Measurements from ENCODE around the gene AXIN1.

The AXIN1 gene

GRCh38 chr16:322476-323143 lies 29.9 kb downstream of the AXIN1 start:
- Histone ChIP-seq H3K27me3 (ENCODE audit: control insufficient read depth, insufficient read depth, low read length) (no peaks in the 10 kb centered on the region), H3K4me1 (ENCODE audit: control insufficient read depth, insufficient read depth, low read length) (peaks cover 23% of the 10 kb centered on the region), H3K9ac (ENCODE audit: low read length) (no peak overlapping the region), H3K4me3 (ENCODE audit: low read depth, low read length) (no peak overlapping the region), H3K36me3 (ENCODE audit: control insufficient read depth, insufficient read depth, low read length) (peaks cover 19% of the 10 kb centered on the region), H3K9me3 (ENCODE audit: control insufficient read depth, insufficient read depth, low read depth, low read length) (no peaks in the 10 kb centered on the region), H3K27ac (ENCODE audit: low read depth, low read length) (no peak overlapping the region)

GRCh38 chr16:321532-321931 lies 31.0 kb downstream of the AXIN1 start:
- Histone ChIP-seq H3K4me3 (ENCODE audit: low read depth, low read length) (no peak overlapping the region), H3K27ac (ENCODE audit: low read depth, low read length) (no peak overlapping the region), H3K27me3 (ENCODE audit: control insufficient read depth, insufficient read depth, low read length) (no peaks in the 10 kb centered on the region), H3K9me3 (ENCODE audit: control insufficient read depth, insufficient read depth, low read depth, low read length) (no peaks in the 10 kb centered on the region), H3K9ac (ENCODE audit: low read length) (no peak overlapping the region), H3K36me3 (ENCODE audit: control insufficient read depth, insufficient read depth, low read length) (peaks cover 24% of the 10 kb centered on the region), H3K4me1 (ENCODE audit: control insufficient read depth, insufficient read depth, low read length) (peaks cover 20% of the 10 kb centered on the region)

GRCh38 chr16:320206-320605 lies 32.3 kb downstream of the AXIN1 start:
- no peaks in the 10 kb centered on the region for H3K27me3 ChIP-seq (ENCODE audit: control insufficient read depth, insufficient read depth, low read length)
- H3K4me1 ChIP-seq (ENCODE audit: control insufficient read depth, insufficient read depth, low read length) = peaks cover 16% of the 10 kb centered on the region
- H3K27ac ChIP-seq (ENCODE audit: low read depth, low read length) = no peak overlapping the region
- H3K4me3 ChIP-seq (ENCODE audit: low read depth, low read length) = no peak overlapping the region
- no peaks in the 10 kb centered on the region for H3K9me3 ChIP-seq (ENCODE audit: control insufficient read depth, insufficient read depth, low read depth, low read length)
- no peak overlapping the region for H3K9ac ChIP-seq (ENCODE audit: low read length)
- peaks cover 24% of the 10 kb centered on the region for H3K36me3 ChIP-seq (ENCODE audit: control insufficient read depth, insufficient read depth, low read length)

- H3K27me3 ChIP-seq (ENCODE audit: control insufficient read depth, insufficient read depth, low read length) = no peaks in the 10 kb centered on the region
These were observed 33.9 kb downstream of the AXIN1 start for GRCh38 chr16:318628-319027.

GRCh38 chr16:317583-317982 lies 34.9 kb downstream of the AXIN1 start:
- Histone ChIP-seq H3K36me3 (ENCODE audit: control insufficient read depth, insufficient read depth, low read length) (peaks cover 50% of the 10 kb centered on the region), H3K9ac (ENCODE audit: low read length) (no peak overlapping the region), H3K27ac (ENCODE audit: low read depth, low read length) (no peak overlapping the region), H3K4me1 (ENCODE audit: control insufficient read depth, insufficient read depth, low read length) (peaks cover 8% of the 10 kb centered on the region; the same call in 1 of the 2 replicates), H3K4me3 (ENCODE audit: low read depth, low read length) (no peak overlapping the region), H3K27me3 (ENCODE audit: control insufficient read depth, insufficient read depth, low read length) (no peaks in the 10 kb centered on the region), H3K9me3 (ENCODE audit: control insufficient read depth, insufficient read depth, low read depth, low read length) (no peaks in the 10 kb centered on the region)

More at GRCh38 chr16:318628-319027, 33.9 kb downstream of the AXIN1 start:
- H3K9ac ChIP-seq (ENCODE audit: low read length) = no peak overlapping the region
- H3K4me1 ChIP-seq (ENCODE audit: control insufficient read depth, insufficient read depth, low read length) = peaks cover 8% of the 10 kb centered on the region; the same call in 1 of the 2 replicates
- peaks cover 39% of the 10 kb centered on the region for H3K36me3 ChIP-seq (ENCODE audit: control insufficient read depth, insufficient read depth, low read length)
- H3K27ac ChIP-seq (ENCODE audit: low read depth, low read length) = no peak overlapping the region; the same call in 1 of the 2 replicates
- H3K4me3 ChIP-seq (ENCODE audit: low read depth, low read length) = no peak overlapping the region
- no peaks in the 10 kb centered on the region for H3K9me3 ChIP-seq (ENCODE audit: control insufficient read depth, insufficient read depth, low read depth, low read length)

GRCh38 chr16:316741-317464 lies 35.6 kb downstream of the AXIN1 start:
- Histone ChIP-seq H3K4me3 (ENCODE audit: low read depth, low read length) (no peak overlapping the region), H3K9ac (ENCODE audit: low read length) (no peak overlapping the region), H3K27me3 (ENCODE audit: control insufficient read depth, insufficient read depth, low read length) (no peaks in the 10 kb centered on the region), H3K4me1 (ENCODE audit: control insufficient read depth, insufficient read depth, low read length) (peaks cover 8% of the 10 kb centered on the region; the same call in 1 of the 2 replicates), H3K9me3 (ENCODE audit: control insufficient read depth, insufficient read depth, low read depth, low read length) (no peaks in the 10 kb centered on the region), H3K36me3 (ENCODE audit: control insufficient read depth, insufficient read depth, low read length) (peaks cover 55% of the 10 kb centered on the region), H3K27ac (ENCODE audit: low read depth, low read length) (no peak overlapping the region)

- H3K27me3 ChIP-seq (ENCODE audit: control insufficient read depth, insufficient read depth, low read length) = no peaks in the 10 kb centered on the region
- no peak overlapping the region for H3K27ac ChIP-seq (ENCODE audit: low read depth, low read length)
- peaks cover 63% of the 10 kb centered on the region for H3K36me3 ChIP-seq (ENCODE audit: control insufficient read depth, insufficient read depth, low read length)
- H3K4me3 ChIP-seq (ENCODE audit: low read depth, low read length) = no peak overlapping the region
- H3K9me3 ChIP-seq (ENCODE audit: control insufficient read depth, insufficient read depth, low read depth, low read length) = no peaks in the 10 kb centered on the region
- no peak overlapping the region for H3K9ac ChIP-seq (ENCODE audit: low read length)
- H3K4me1 ChIP-seq (ENCODE audit: control insufficient read depth, insufficient read depth, low read length) = peaks cover 8% of the 10 kb centered on the region; the same call in 1 of the 2 replicates
These were observed 37.7 kb downstream of the AXIN1 start for GRCh38 chr16:314795-315299.

GRCh38 chr16:314351-314750 lies 38.2 kb downstream of the AXIN1 start:
- H3K9ac ChIP-seq (ENCODE audit: low read length) = no peak overlapping the region
- H3K9me3 ChIP-seq (ENCODE audit: control insufficient read depth, insufficient read depth, low read depth, low read length) = no peaks in the 10 kb centered on the region
- no peaks in the 10 kb centered on the region for H3K27me3 ChIP-seq (ENCODE audit: control insufficient read depth, insufficient read depth, low read length)
- peaks cover 8% of the 10 kb centered on the region; the same call in 1 of the 2 replicates for H3K4me1 ChIP-seq (ENCODE audit: control insufficient read depth, insufficient read depth, low read length)
- peaks cover 62% of the 10 kb centered on the region for H3K36me3 ChIP-seq (ENCODE audit: control insufficient read depth, insufficient read depth, low read length)
- H3K4me3 ChIP-seq (ENCODE audit: low read depth, low read length) = no peak overlapping the region
- no peak overlapping the region for H3K27ac ChIP-seq (ENCODE audit: low read depth, low read length)

- Histone ChIP-seq H3K27me3 (ENCODE audit: control insufficient read depth, insufficient read depth, low read length) (no peaks in the 10 kb centered on the region), H3K4me1 (ENCODE audit: control insufficient read depth, insufficient read depth, low read length) (no peaks in the 10 kb centered on the region), H3K36me3 (ENCODE audit: control insufficient read depth, insufficient read depth, low read length) (peaks cover 66% of the 10 kb centered on the region), H3K27ac (ENCODE audit: low read depth, low read length) (no peak overlapping the region), H3K9ac (ENCODE audit: low read length) (no peak overlapping the region), H3K4me3 (ENCODE audit: low read depth, low read length) (no peak overlapping the region), H3K9me3 (ENCODE audit: control insufficient read depth, insufficient read depth, low read depth, low read length) (no peaks in the 10 kb centered on the region)
These were observed 40.8 kb downstream of the AXIN1 start for GRCh38 chr16:311725-312124.

GRCh38 chr16:309476-309875 lies 43.0 kb downstream of the AXIN1 start:
- peaks cover 73% of the 10 kb centered on the region for H3K36me3 ChIP-seq (ENCODE audit: control insufficient read depth, insufficient read depth, low read length)
- no peaks in the 10 kb centered on the region for H3K27me3 ChIP-seq (ENCODE audit: control insufficient read depth, insufficient read depth, low read length)
- no peak overlapping the region for H3K9ac ChIP-seq (ENCODE audit: low read length)
- no peaks in the 10 kb centered on the region for H3K4me1 ChIP-seq (ENCODE audit: control insufficient read depth, insufficient read depth, low read length)
- no peak overlapping the region for H3K4me3 ChIP-seq (ENCODE audit: low read depth, low read length)
- no peaks in the 10 kb centered on the region for H3K9me3 ChIP-seq (ENCODE audit: control insufficient read depth, insufficient read depth, low read depth, low read length)
- H3K27ac ChIP-seq (ENCODE audit: low read depth, low read length) = no peak overlapping the region

- Histone ChIP-seq H3K36me3 (ENCODE audit: control insufficient read depth, insufficient read depth, low read length) (peaks cover 67% of the 10 kb centered on the region), H3K9me3 (ENCODE audit: control insufficient read depth, insufficient read depth, low read depth, low read length) (no peaks in the 10 kb centered on the region), H3K4me1 (ENCODE audit: control insufficient read depth, insufficient read depth, low read length) (no peaks in the 10 kb centered on the region), H3K9ac (ENCODE audit: low read length) (no peak overlapping the region), H3K27me3 (ENCODE audit: control insufficient read depth, insufficient read depth, low read length) (no peaks in the 10 kb centered on the region), H3K4me3 (ENCODE audit: low read depth, low read length) (no peak overlapping the region), H3K27ac (ENCODE audit: low read depth, low read length) (no peak overlapping the region)
These were observed 44.7 kb downstream of the AXIN1 start for GRCh38 chr16:307691-308312.

Data from HUES6 (cell line).